ENCODE data around the gene TMEM175.

- TF ChIP-seq CTCF (IDR thresholded peaks at IDR 0.05), result no peak
- no peak for TF ChIP-seq ZFX (IDR thresholded peaks at IDR 0.05; ENCODE audit: borderline replicate concordance)
Observed at GRCh38 chr4:957581-958313, 25.5 kb downstream of the TMEM175 start.
